Epithelial cell of esophagus (primary cell): ENCODE data around the gene MYL3.

Experiments
- DNase-seq: peaks from one replicate; pipeline ENCODE4 v3.0.0; 2010; ENCODE audit warnings: low read depth
- H3K4me3 ChIP-seq: 2 replicates; pipeline ENCODE4 v1.5.1; 2011; ENCODE audit warnings: mild to moderate bottlenecking, low read length, control low read depth
- CTCF ChIP-seq: IDR thresholded peaks from 2 replicates; pipeline ENCODE4 v1.5.1; 2011; ENCODE audit warnings: low read depth, mild to moderate bottlenecking, low read length, control low read depth, inconsistent platforms; ENCODE audit not compliant: insufficient read depth; ENCODE audit errors: missing control alignments

The MYL3 gene

GRCh38 chr3:46853441-46854415 is 9.5 kb downstream of the MYL3 start:
- TF ChIP-seq CTCF, result no peak
- DNase-seq, result no peak
- H3K4me3 ChIP-seq, result no peak overlapping the region

- DNase-seq, result no peak
- TF ChIP-seq CTCF, result no peak
Observed at GRCh38 chr3:46852839-46853355, 10.3 kb downstream of the MYL3 start.

GRCh38 chr3:46852334-46852720 is 10.9 kb downstream of the MYL3 start:
- no peak for TF ChIP-seq CTCF
- H3K4me3 ChIP-seq, result no peak overlapping the region
- no peak for DNase-seq

More at GRCh38 chr3:46852839-46853355, 10.3 kb downstream of the MYL3 start:
- no peak overlapping the region for H3K4me3 ChIP-seq

GRCh38 chr3:46851364-46852333 is 11.6 kb downstream of the MYL3 start:
- H3K4me3 ChIP-seq, result no peak overlapping the region
- TF ChIP-seq CTCF, result no peak
- DNase-seq, result no peak

- DNase-seq, result no peak
- TF ChIP-seq CTCF, result no peak
- no peak overlapping the region for H3K4me3 ChIP-seq
Observed at GRCh38 chr3:46850468-46850779, 12.8 kb downstream of the MYL3 start.

GRCh38 chr3:46849686-46850467 is 13.4 kb downstream of the MYL3 start:
- TF ChIP-seq CTCF, result no peak
- H3K4me3 ChIP-seq, result no peak overlapping the region
- no peak for DNase-seq
